HFFc6 (cell line): ENCODE data around the gene RSBN1L. TPM values are rescaled to one million over a fixed set of nuclear protein-coding genes. Genes with fewer than 3 reads are reported as not detected.

ENCODE experiments used
- DNase-seq: peaks from one replicate; pipeline ENCODE4 v3.0.0-alpha.2; 2018
- H3K27ac Mint-ChIP-seq: 2 replicates; pipeline ENCODE4 v1.8.0; 2020; ENCODE audit warnings: mild to moderate bottlenecking, mixed read lengths
- H3K27me3 Mint-ChIP-seq: 2 replicates; pipeline ENCODE4 v1.8.0; 2021; ENCODE audit warnings: mild to moderate bottlenecking, moderate library complexity, mixed read lengths; ENCODE audit not compliant: insufficient read depth
- H3K36me3 Mint-ChIP-seq: 2 replicates; pipeline ENCODE4 v1.8.0; 2021; ENCODE audit warnings: low read depth, mixed read lengths
- H3K4me1 Mint-ChIP-seq: 2 replicates; pipeline ENCODE4 v1.8.0; 2020; ENCODE audit warnings: low read depth, mixed read lengths
- H3K4me3 Mint-ChIP-seq: 2 replicates; pipeline ENCODE4 v1.8.0; 2020; ENCODE audit warnings: mild to moderate bottlenecking, moderate library complexity, mixed read lengths
- H3K9me3 Mint-ChIP-seq: 2 replicates; pipeline ENCODE4 v1.8.0; 2020; ENCODE audit warnings: mild to moderate bottlenecking, mixed read lengths
- CTCF ChIP-seq: fragments of 200-600 bp; sonication (generic); IDR thresholded peaks from 2 replicates; pipeline ENCODE4 v1.5.0; 2021; ENCODE audit warnings: antibody characterized with exemption, mild to moderate bottlenecking
- total RNA-seq, 6 experiments: library from RNA; stranded (reverse); fragmentation: NEBNext Ultra II Directional; extraction: Animal tissue kit (Norgen Biotek cat#: 25700); gene quantifications; 2 replicates in 1 of 6; 3 replicates in 5 of 6; pipeline ENCODE4 v1.2.3, GENCODE V29; 2021

Gene RSBN1L
- total RNA-seq, 6 experiments from 2014 or later, result 11.2 to 14.0 (median 12.9) TPM

DNA sequence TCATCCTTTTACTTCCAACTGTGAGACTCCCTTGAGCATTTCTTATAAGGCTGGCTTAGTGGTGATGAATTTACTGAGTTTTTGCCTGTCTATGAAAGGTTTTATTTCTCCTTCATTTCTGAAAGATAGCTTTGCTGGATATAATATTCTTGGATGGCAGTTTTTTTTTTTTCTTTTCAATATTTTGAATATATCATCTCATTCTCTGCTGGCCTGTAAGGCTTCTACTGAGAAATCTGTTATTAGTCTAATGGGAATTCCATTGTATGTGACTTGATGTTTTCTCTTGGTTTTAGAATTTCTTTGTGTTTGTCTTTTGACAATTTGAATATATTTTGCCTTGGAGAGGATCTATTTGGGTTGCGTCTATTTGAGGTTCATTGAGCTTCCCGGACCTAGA lies 124.7 kb downstream of the RSBN1L start:
- no peak overlapping the region for H3K27ac Mint-ChIP-seq
- H3K4me1 Mint-ChIP-seq, result peaks cover 29% of the 10 kb centered on the region
- peaks cover 84% of the 10 kb centered on the region for H3K36me3 Mint-ChIP-seq
- TF ChIP-seq CTCF, result no peak
- DNase-seq, result no peak
- H3K9me3 Mint-ChIP-seq, result peaks cover 63% of the 10 kb centered on the region
- peaks cover 2% of the 10 kb centered on the region for H3K27me3 Mint-ChIP-seq
- no peak overlapping the region for H3K4me3 Mint-ChIP-seq

GRCh38 chr7:77822269-77822668 lies 126.0 kb downstream of the RSBN1L start:
- no peak for DNase-seq

DNA sequence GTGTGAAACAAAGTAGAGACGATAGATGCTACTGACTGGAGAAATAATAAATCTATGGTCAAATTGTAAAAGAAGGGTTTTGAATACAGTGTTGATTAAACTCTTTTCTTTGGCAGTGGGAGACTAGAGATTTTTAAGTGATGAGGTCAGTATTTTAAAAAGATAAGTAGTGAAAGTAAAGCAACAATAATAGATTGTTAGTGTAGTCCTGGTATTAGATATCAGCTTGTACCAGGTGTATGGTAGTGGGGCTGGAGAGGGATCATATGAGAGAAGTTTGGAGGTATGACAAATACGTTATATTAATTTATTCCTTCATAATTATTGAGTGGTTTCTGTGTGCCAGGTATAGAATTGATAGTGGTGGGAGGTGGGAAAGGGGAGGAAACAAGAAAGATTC lies 127.5 kb downstream of the RSBN1L start:
- no peak for DNase-seq
- Mint-ChIP-seq H3K4me3 (no peak overlapping the region), H3K27ac (no peak overlapping the region), H3K4me1 (peaks cover 26% of the 10 kb centered on the region), H3K27me3 (no peaks in the 10 kb centered on the region; the same call in 1 of the 2 replicates), H3K9me3 (peaks cover 46% of the 10 kb centered on the region), H3K36me3 (peaks cover 71% of the 10 kb centered on the region)
- no peak for TF ChIP-seq CTCF

More at GRCh38 chr7:77822269-77822668, 126.0 kb downstream of the RSBN1L start:
- TF ChIP-seq CTCF, result no peak
- H3K27me3 Mint-ChIP-seq, result peaks cover 2% of the 10 kb centered on the region
- H3K9me3 Mint-ChIP-seq, result peaks cover 56% of the 10 kb centered on the region
- no peak overlapping the region for H3K27ac Mint-ChIP-seq
- H3K4me1 Mint-ChIP-seq, result peaks cover 22% of the 10 kb centered on the region
- H3K4me3 Mint-ChIP-seq, result no peak overlapping the region
- peaks cover 81% of the 10 kb centered on the region for H3K36me3 Mint-ChIP-seq

DNA sequence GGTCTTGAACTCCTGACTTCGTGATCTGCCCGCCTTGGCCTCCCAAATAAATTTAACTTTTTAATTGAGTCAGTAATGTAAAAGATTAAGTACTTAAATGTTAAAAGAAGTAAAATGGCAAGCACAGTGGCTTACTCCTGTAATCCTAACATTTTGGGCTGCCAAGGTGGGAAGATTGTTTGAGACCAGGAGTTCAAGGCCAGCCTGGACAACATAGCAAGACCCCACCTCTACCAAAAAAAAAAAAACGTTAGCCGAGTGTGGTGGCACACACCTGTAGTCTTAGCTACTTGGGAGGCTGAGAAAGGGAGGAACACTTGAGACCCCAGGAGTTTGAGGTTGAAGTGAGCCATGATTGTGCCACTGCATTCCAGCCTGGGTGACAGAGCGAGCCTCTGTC lies 128.4 kb downstream of the RSBN1L start:
- Mint-ChIP-seq H3K36me3 (peaks cover 63% of the 10 kb centered on the region), H3K4me1 (peaks cover 26% of the 10 kb centered on the region), H3K9me3 (peaks cover 38% of the 10 kb centered on the region), H3K27me3 (no peaks in the 10 kb centered on the region; the same call in 1 of the 2 replicates), H3K27ac (no peak overlapping the region), H3K4me3 (no peak overlapping the region)
- no peak for TF ChIP-seq CTCF
- DNase-seq, result no peak

DNA sequence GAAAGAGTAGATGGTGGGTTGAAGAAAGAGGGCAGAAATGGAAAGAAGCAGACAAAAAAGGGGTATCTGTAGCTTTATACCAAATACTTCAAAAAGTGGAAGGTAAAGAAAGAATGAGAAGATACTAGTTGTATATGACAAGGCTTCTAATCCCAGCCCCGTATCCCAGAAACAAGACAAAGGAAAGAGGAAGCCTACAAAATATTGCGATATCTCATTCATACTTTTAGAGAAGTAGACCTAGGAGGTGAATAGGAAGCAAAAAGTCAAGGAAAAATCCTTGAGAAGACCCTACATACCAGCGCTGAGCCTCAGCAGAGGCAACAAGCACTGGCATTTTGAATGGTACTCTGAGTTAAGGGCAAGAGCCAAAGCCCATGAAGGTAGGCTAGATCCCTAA lies 128.9 kb downstream of the RSBN1L start:
- DNase-seq, result no peak
- H3K4me3 Mint-ChIP-seq, result no peak overlapping the region
- no peaks in the 10 kb centered on the region; the same call in 1 of the 2 replicates for H3K27me3 Mint-ChIP-seq
- TF ChIP-seq CTCF, result no peak
- peaks cover 26% of the 10 kb centered on the region for H3K4me1 Mint-ChIP-seq
- no peak overlapping the region for H3K27ac Mint-ChIP-seq
- H3K36me3 Mint-ChIP-seq, result peaks cover 58% of the 10 kb centered on the region
- peaks cover 33% of the 10 kb centered on the region for H3K9me3 Mint-ChIP-seq

GRCh38 chr7:77826300-77826699 lies 130.0 kb downstream of the RSBN1L start:
- Mint-ChIP-seq H3K27me3 (no peaks in the 10 kb centered on the region; the same call in 1 of the 2 replicates), H3K36me3 (peaks cover 51% of the 10 kb centered on the region), H3K4me3 (no peak overlapping the region), H3K4me1 (peaks cover 36% of the 10 kb centered on the region), H3K27ac (no peak overlapping the region), H3K9me3 (peaks cover 21% of the 10 kb centered on the region)
- no peak for DNase-seq
- no peak for TF ChIP-seq CTCF
